ENCODE data around the gene ERBIN.
"Not testable (repeated sequence)": the region's sequence is repeated elsewhere in the genome, so short reads cannot be mapped to it uniquely, and the experiment has no call there.

The ERBIN gene

GRCh38 chr5:65886387-65886786, 40.0 kb upstream of the ERBIN start:
- H3K4me3 ChIP-seq (ENCODE audit: insufficient read length, low read depth) = no peak overlapping the region
- TF ChIP-seq SUZ12 (IDR thresholded peaks at IDR 0.05; ENCODE audit: extremely low read depth, insufficient read depth, insufficient read length) (no peak), YY1 (IDR thresholded peaks at IDR 0.05; ENCODE audit: insufficient read depth, insufficient read length) (no peak), ZNF274 (IDR thresholded peaks at IDR 0.05; ENCODE audit: low read depth, low read length) (no peak)
- no peaks in the 10 kb centered on the region for H3K27me3 ChIP-seq (ENCODE audit: insufficient read depth, insufficient read length)
- H3K4me1 ChIP-seq (ENCODE audit: insufficient read depth, insufficient read length) = no peaks in the 10 kb centered on the region
- H3K9ac ChIP-seq (ENCODE audit: insufficient read length, low read depth) = no peak overlapping the region
- no peak for DNase-seq (ENCODE audit: low read depth, low spot score)
- H3K36me3 ChIP-seq (ENCODE audit: insufficient read depth, insufficient read length, low read length) = no peaks in the 10 kb centered on the region
- no peaks in the 10 kb centered on the region for H3K9me3 ChIP-seq (ENCODE audit: insufficient read depth, low read length)

GRCh38 chr5:65892024-65892423, 34.4 kb upstream of the ERBIN start:
- not testable (repeated sequence) for H3K9me3 ChIP-seq (ENCODE audit: insufficient read depth, low read length); H3K27me3 ChIP-seq (ENCODE audit: insufficient read depth, insufficient read length); H3K4me1 ChIP-seq (ENCODE audit: insufficient read depth, insufficient read length); H3K36me3 ChIP-seq (ENCODE audit: insufficient read depth, insufficient read length, low read length); H3K9ac ChIP-seq (ENCODE audit: insufficient read length, low read depth); DNase-seq (ENCODE audit: low read depth, low spot score); H3K4me3 ChIP-seq (ENCODE audit: insufficient read length, low read depth)

- Histone ChIP-seq H3K4me1 (ENCODE audit: insufficient read depth, insufficient read length) (no peaks in the 10 kb centered on the region), H3K9ac (ENCODE audit: insufficient read length, low read depth) (no peak overlapping the region), H3K27me3 (ENCODE audit: insufficient read depth, insufficient read length) (no peaks in the 10 kb centered on the region), H3K36me3 (ENCODE audit: insufficient read depth, insufficient read length, low read length) (no peaks in the 10 kb centered on the region), H3K9me3 (ENCODE audit: insufficient read depth, low read length) (no peaks in the 10 kb centered on the region), H3K4me3 (ENCODE audit: insufficient read length, low read depth) (no peak overlapping the region)
- TF ChIP-seq SUZ12 (IDR thresholded peaks at IDR 0.05; ENCODE audit: extremely low read depth, insufficient read depth, insufficient read length) (no peak), YY1 (IDR thresholded peaks at IDR 0.05; ENCODE audit: insufficient read depth, insufficient read length) (no peak), ZNF274 (IDR thresholded peaks at IDR 0.05; ENCODE audit: low read depth, low read length) (no peak)
- no peak for DNase-seq (ENCODE audit: low read depth, low spot score)
These were observed 33.6 kb upstream of the ERBIN start for GRCh38 chr5:65892801-65893200.

- Histone ChIP-seq H3K27me3 (ENCODE audit: insufficient read depth, insufficient read length) (no peaks in the 10 kb centered on the region), H3K9ac (ENCODE audit: insufficient read length, low read depth) (no peak overlapping the region), H3K36me3 (ENCODE audit: insufficient read depth, insufficient read length, low read length) (no peaks in the 10 kb centered on the region), H3K4me1 (ENCODE audit: insufficient read depth, insufficient read length) (no peaks in the 10 kb centered on the region), H3K9me3 (ENCODE audit: insufficient read depth, low read length) (no peaks in the 10 kb centered on the region), H3K4me3 (ENCODE audit: insufficient read length, low read depth) (no peak overlapping the region)
- no peak for DNase-seq (ENCODE audit: low read depth, low spot score)
- TF ChIP-seq SUZ12 (IDR thresholded peaks at IDR 0.05; ENCODE audit: extremely low read depth, insufficient read depth, insufficient read length) (no peak), YY1 (IDR thresholded peaks at IDR 0.05; ENCODE audit: insufficient read depth, insufficient read length) (no peak), ZNF274 (IDR thresholded peaks at IDR 0.05; ENCODE audit: low read depth, low read length) (no peak)
These were observed 32.5 kb upstream of the ERBIN start for GRCh38 chr5:65893749-65894430.

- H3K27me3 ChIP-seq (ENCODE audit: insufficient read depth, insufficient read length) = no peaks in the 10 kb centered on the region
- DNase-seq (ENCODE audit: low read depth, low spot score) = no peak
- no peaks in the 10 kb centered on the region for H3K9me3 ChIP-seq (ENCODE audit: insufficient read depth, low read length)
- H3K4me1 ChIP-seq (ENCODE audit: insufficient read depth, insufficient read length) = no peaks in the 10 kb centered on the region
- no peaks in the 10 kb centered on the region for H3K36me3 ChIP-seq (ENCODE audit: insufficient read depth, insufficient read length, low read length)
- H3K9ac ChIP-seq (ENCODE audit: insufficient read length, low read depth) = no peak overlapping the region
- TF ChIP-seq ZNF274 (IDR thresholded peaks at IDR 0.05; ENCODE audit: low read depth, low read length) = no peak
- no peak for TF ChIP-seq SUZ12 (IDR thresholded peaks at IDR 0.05; ENCODE audit: extremely low read depth, insufficient read depth, insufficient read length)
- TF ChIP-seq YY1 (IDR thresholded peaks at IDR 0.05; ENCODE audit: insufficient read depth, insufficient read length) = no peak
- H3K4me3 ChIP-seq (ENCODE audit: insufficient read length, low read depth) = no peak overlapping the region
These were observed 30.5 kb upstream of the ERBIN start for GRCh38 chr5:65895891-65896290.

GRCh38 chr5:65900746-65901145, 25.6 kb upstream of the ERBIN start:
- Histone ChIP-seq H3K36me3 (ENCODE audit: insufficient read depth, insufficient read length, low read length) (no peaks in the 10 kb centered on the region), H3K27me3 (ENCODE audit: insufficient read depth, insufficient read length) (no peaks in the 10 kb centered on the region), H3K4me1 (ENCODE audit: insufficient read depth, insufficient read length) (no peaks in the 10 kb centered on the region), H3K9me3 (ENCODE audit: insufficient read depth, low read length) (no peaks in the 10 kb centered on the region), H3K9ac (ENCODE audit: insufficient read length, low read depth) (no peak overlapping the region), H3K4me3 (ENCODE audit: insufficient read length, low read depth) (no peak overlapping the region)
- TF ChIP-seq ZNF274 (IDR thresholded peaks at IDR 0.05; ENCODE audit: low read depth, low read length) (no peak), SUZ12 (IDR thresholded peaks at IDR 0.05; ENCODE audit: extremely low read depth, insufficient read depth, insufficient read length) (no peak), YY1 (IDR thresholded peaks at IDR 0.05; ENCODE audit: insufficient read depth, insufficient read length) (no peak)
- DNase-seq (ENCODE audit: low read depth, low spot score) = no peak

GRCh38 chr5:65902104-65902503, 24.3 kb upstream of the ERBIN start:
- no peaks in the 10 kb centered on the region for H3K36me3 ChIP-seq (ENCODE audit: insufficient read depth, insufficient read length, low read length)
- no peaks in the 10 kb centered on the region for H3K4me1 ChIP-seq (ENCODE audit: insufficient read depth, insufficient read length)
- H3K9ac ChIP-seq (ENCODE audit: insufficient read length, low read depth) = no peak overlapping the region
- no peak overlapping the region for H3K4me3 ChIP-seq (ENCODE audit: insufficient read length, low read depth)
- no peak for DNase-seq (ENCODE audit: low read depth, low spot score)
- H3K9me3 ChIP-seq (ENCODE audit: insufficient read depth, low read length) = no peaks in the 10 kb centered on the region
- no peaks in the 10 kb centered on the region for H3K27me3 ChIP-seq (ENCODE audit: insufficient read depth, insufficient read length)
- TF ChIP-seq YY1 (IDR thresholded peaks at IDR 0.05; ENCODE audit: insufficient read depth, insufficient read length) = no peak
- no peak for TF ChIP-seq SUZ12 (IDR thresholded peaks at IDR 0.05; ENCODE audit: extremely low read depth, insufficient read depth, insufficient read length)
- no peak for TF ChIP-seq ZNF274 (IDR thresholded peaks at IDR 0.05; ENCODE audit: low read depth, low read length)

All from NT2/D1 (cell line).